ENCODE results near the gene ARHGAP45.

- TF ChIP-seq SP1 (IDR thresholded peaks at IDR 0.05) (no peak), NR2F2 (IDR thresholded peaks at IDR 0.05) (no peak), CTCF (IDR thresholded peaks at IDR 0.05; ENCODE audit: low read depth, low read length, missing input control) (no peak), RAD21 (IDR thresholded peaks at IDR 0.05) (no peak)
Measured at GRCh38 chr19:1126984-1127760, 60.2 kb downstream of the ARHGAP45 start.
